HEK293T (cell line): ENCODE data around the gene SENP8.

Experiments used
- CTCF ChIA-PET: fragments of 350-600 bp; formaldehyde crosslinking; extraction: SDS; loops from one replicate; lab custom pipeline; 2021; ENCODE audit warnings: antibody characterized with exemption, inconsistent platforms; lab: Yijun Ruan, JAX
- POLR2A ChIA-PET: fragments of 350-600 bp; formaldehyde crosslinking; extraction: SDS; loops from one replicate; lab custom pipeline; 2020; ENCODE audit warnings: antibody characterized with exemption, inconsistent platforms; lab: Yijun Ruan, JAX
- DNase-seq: peaks from one replicate; pipeline ENCODE4 v3.0.0; 2012; ENCODE audit warnings: mixed read lengths; ENCODE audit errors: extremely low spot score
- ARNT ChIP-seq: fragments of 450-650 bp; IDR thresholded peaks from 2 replicates; pipeline ENCODE4 v1.6.1; 2017; ENCODE audit warnings: mild to moderate bottlenecking
- BHLHE40 ChIP-seq: fragments of 450-650 bp; IDR thresholded peaks from 2 replicates; pipeline ENCODE4 v1.6.1; 2016; ENCODE audit warnings: mild to moderate bottlenecking, moderate library complexity, borderline replicate concordance
- CTBP1 ChIP-seq: fragments of 450-650 bp; IDR thresholded peaks from 2 replicates; pipeline ENCODE4 v1.6.1; 2016; ENCODE audit warnings: borderline replicate concordance
- ELF4 ChIP-seq: fragments of 450-650 bp; IDR thresholded peaks from 2 replicates; pipeline ENCODE4 v1.6.1; 2017; ENCODE audit warnings: antibody characterized with exemption
- FOXA1 ChIP-seq: fragments of 450-650 bp; IDR thresholded peaks from 2 replicates; pipeline ENCODE4 v1.6.1; 2016; ENCODE audit warnings: mild to moderate bottlenecking
- FOXK2 ChIP-seq: fragments of 450-650 bp; IDR thresholded peaks from 2 replicates; pipeline ENCODE4 v1.6.1; 2016; ENCODE audit warnings: mild to moderate bottlenecking
- FOXM1 ChIP-seq: fragments of 450-650 bp; IDR thresholded peaks from 2 replicates; pipeline ENCODE4 v1.6.1; 2017; ENCODE audit warnings: mild to moderate bottlenecking, borderline replicate concordance
- HDGF ChIP-seq: fragments of 450-650 bp; IDR thresholded peaks from 2 replicates; pipeline ENCODE4 v1.6.1; 2017; ENCODE audit warnings: antibody characterized with exemption, borderline replicate concordance
- L3MBTL2 ChIP-seq: fragments of 450-650 bp; conservative IDR thresholded peaks from 2 replicates; pipeline ENCODE4 v1.6.1; 2016; ENCODE audit warnings: mild to moderate bottlenecking
- LEF1 ChIP-seq: fragments of 450-650 bp; IDR thresholded peaks from 2 replicates; pipeline ENCODE4 v1.6.1; 2017; ENCODE audit warnings: mild to moderate bottlenecking, borderline replicate concordance
- NFRKB ChIP-seq: fragments of 450-650 bp; IDR thresholded peaks from 2 replicates; pipeline ENCODE4 v1.6.1; 2016; ENCODE audit warnings: mild to moderate bottlenecking, moderate library complexity
- SP1 ChIP-seq: fragments of 450-650 bp; IDR thresholded peaks from 2 replicates; pipeline ENCODE4 v1.6.1; 2017
- SUZ12 ChIP-seq: fragments of 450-650 bp; IDR thresholded peaks from 2 replicates; pipeline ENCODE4 v1.6.1; 2016; ENCODE audit warnings: mild to moderate bottlenecking
- TARDBP ChIP-seq: fragments of 450-650 bp; IDR thresholded peaks from 2 replicates; pipeline ENCODE4 v1.6.1; 2016
- ZNF384 ChIP-seq: fragments of 450-650 bp; IDR thresholded peaks from 2 replicates; pipeline ENCODE4 v1.6.1; 2016
- TF ChIP-seq, protein P1 (sequence below): fragments of 450-650 bp; IDR thresholded peaks from 2 replicates; pipeline ENCODE4 v1.6.1; 2016

The SENP8 gene

DNA sequence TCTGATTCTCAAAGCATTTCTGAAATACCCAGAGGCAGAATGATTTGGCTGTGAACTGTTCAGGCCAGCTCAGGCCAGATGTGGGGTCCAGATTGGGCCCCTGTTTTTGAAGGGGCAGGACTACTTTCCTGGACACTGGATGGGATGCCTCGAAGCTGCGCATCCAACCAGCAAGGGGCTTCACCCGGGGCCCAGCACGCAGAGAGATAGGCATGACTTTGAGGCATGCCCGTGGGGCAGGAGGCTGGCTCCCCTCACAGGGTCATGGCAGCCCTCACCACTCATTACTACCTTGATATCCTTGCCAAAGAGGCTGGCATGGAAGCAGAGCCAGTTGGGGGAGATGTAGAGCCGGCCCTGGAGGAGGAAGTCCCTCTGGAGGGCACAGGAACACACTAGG, 49.2 kb downstream of the SENP8 start:
- TF ChIP-seq BHLHE40 = no peak
- TF ChIP-seq ELF4 = no peak
- no peak for TF ChIP-seq FOXA1
- no peak for TF ChIP-seq CTBP1
- TF ChIP-seq, protein P1, sequence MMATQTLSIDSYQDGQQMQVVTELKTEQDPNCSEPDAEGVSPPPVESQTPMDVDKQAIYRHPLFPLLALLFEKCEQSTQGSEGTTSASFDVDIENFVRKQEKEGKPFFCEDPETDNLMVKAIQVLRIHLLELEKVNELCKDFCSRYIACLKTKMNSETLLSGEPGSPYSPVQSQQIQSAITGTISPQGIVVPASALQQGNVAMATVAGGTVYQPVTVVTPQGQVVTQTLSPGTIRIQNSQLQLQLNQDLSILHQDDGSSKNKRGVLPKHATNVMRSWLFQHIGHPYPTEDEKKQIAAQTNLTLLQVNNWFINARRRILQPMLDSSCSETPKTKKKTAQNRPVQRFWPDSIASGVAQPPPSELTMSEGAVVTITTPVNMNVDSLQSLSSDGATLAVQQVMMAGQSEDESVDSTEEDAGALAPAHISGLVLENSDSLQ = no peak
- TF ChIP-seq TARDBP = no peak
- no peak for TF ChIP-seq ARNT
- TF ChIP-seq SUZ12 = no peak
- no peak for TF ChIP-seq FOXM1
- TF ChIP-seq L3MBTL2 = no peak
- TF ChIP-seq ZNF384 = no peak
- no peak for TF ChIP-seq FOXK2
- ChIA-PET POLR2A (no interaction called here), CTCF (interaction anchor here (1.0 kb wide), 1 partner anchor 59 kb away, joined by 3 read pairs; no protein-coding TSS in a partner anchor)
- DNase-seq = no peak

DNA sequence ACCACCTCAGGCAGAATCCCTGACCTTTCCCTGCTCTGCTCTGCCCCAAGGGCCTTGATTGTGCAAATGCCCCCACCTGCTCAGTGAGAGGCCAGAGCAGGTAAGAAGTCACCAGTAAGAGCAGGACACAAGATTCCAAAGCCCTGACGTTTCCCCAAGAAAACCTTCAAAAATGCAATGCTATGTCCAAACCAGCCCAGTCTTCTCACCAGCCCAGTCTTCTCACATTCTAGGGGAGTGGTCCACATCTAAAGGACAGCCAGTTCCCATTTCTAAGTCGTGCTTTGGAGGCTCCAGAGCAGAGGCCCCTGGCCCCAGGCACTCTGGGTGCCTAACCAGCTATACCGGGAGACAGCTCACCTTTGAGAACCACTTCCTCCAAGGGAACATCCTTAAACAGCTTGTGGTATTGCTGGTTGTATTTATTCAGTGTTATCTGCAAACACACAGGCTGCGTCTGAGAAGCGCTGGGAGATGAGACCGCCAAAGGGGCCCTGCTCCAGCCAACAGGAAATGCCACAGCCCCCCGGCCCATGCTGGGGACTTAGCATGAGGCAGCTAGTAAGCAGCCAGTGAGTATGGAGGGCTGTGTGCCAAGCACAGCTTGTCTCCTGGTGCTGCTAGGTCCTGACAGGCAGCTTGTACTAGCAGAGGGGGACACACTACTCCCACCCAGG, 50.1 kb downstream of the SENP8 start:
- DNase-seq = no peak
- ChIA-PET POLR2A (no interaction called here), CTCF (interaction anchor here (1.0 kb wide), 1 partner anchor 58 kb away, joined by 3 read pairs; no protein-coding TSS in a partner anchor)
- TF ChIP-seq FOXA1 (no peak), FOXM1 (no peak), SP1 (no peak), BHLHE40 (no peak), ZNF384 (no peak), ELF4 (no peak), LEF1 (no peak), L3MBTL2 (no peak)

DNA sequence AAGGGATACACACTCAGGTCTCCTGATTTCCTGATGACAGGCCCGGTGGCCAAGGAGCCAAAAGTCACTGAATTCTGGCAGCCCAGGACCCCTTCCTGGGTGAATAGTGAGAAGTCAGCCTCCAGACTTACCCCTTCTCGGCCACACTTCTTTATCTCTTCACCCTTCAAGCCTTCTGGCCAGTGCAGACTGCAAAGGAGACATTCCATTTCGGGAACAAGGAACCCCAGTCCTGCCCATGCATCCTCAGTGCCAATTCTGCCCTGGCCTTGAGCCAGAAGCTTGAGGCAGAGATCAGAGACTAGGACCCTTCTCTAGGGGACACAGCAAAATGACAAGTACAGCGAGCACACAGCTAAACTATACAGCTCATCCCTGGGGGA, 50.6 kb downstream of the SENP8 start:
- DNase-seq = no peak
- TF ChIP-seq TARDBP = no peak
- no peak for TF ChIP-seq SUZ12
- TF ChIP-seq LEF1 = no peak
- no peak for TF ChIP-seq FOXK2
- TF ChIP-seq FOXA1 = no peak
- TF ChIP-seq ELF4 = no peak
- TF ChIP-seq CTBP1 = no peak
- TF ChIP-seq NFRKB = no peak
- no peak for TF ChIP-seq BHLHE40
- TF ChIP-seq HDGF = no peak
- TF ChIP-seq SP1 = no peak
- no peak for TF ChIP-seq L3MBTL2
- TF ChIP-seq FOXM1 = no peak
- TF ChIP-seq ZNF384 = no peak
- no peak for TF ChIP-seq ARNT
- TF ChIP-seq, protein P1 = no peak
- CTCF ChIA-PET = interaction anchor here (0.7 kb wide), 2 partner anchors 12 to 425 kb away, joined by 3 to 4 read pairs; no protein-coding TSS in a partner anchor
- POLR2A ChIA-PET = no interaction called here

DNA sequence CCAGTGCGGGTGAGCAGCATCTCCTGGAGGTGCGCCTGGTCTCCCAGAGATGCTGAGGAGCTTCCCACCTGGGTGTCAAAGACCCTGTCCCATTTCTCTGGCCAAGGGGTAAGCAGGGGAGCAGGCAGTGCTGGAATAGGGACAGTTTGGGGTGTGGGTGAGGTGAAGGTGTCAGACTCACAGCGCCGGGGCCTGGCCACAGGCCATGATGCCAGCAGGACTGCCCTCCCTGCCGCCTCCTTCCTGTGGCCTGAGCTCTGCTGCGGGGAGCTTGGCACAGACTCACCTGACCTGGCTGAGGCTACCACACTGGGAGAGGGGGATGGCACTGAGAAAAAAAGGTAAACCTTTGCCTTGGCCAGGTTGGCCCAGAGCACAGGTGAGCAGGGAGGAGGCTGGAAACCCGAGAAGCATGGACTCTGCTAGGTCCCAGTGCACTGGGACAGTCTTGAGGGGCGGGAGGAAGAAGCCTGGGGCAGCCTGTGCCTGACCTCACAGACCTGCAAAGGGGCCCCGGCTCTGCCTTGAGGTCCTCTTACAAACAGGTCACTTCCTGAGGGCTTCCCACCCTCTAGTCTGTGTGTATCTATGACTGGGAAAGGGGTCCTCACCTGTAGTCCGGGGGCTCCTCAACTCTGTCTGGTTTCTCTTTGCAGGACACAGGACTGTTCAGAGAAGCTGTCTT, 51.2 kb downstream of the SENP8 start:
- ChIA-PET POLR2A (no interaction called here), CTCF (interaction anchor here (0.7 kb wide), 2 partner anchors 13 to 425 kb away, joined by 3 to 4 read pairs; no protein-coding TSS in a partner anchor)
- TF ChIP-seq BHLHE40 (no peak), ZNF384 (no peak), FOXA1 (no peak), L3MBTL2 (no peak), LEF1 (no peak), CTBP1 (no peak), TARDBP (no peak), ARNT (no peak), FOXK2 (no peak), HDGF (no peak), SUZ12 (no peak), SP1 (no peak), FOXM1 (no peak), ELF4 (no peak)
- TF ChIP-seq, protein P1 = no peak
- no peak for DNase-seq

DNA sequence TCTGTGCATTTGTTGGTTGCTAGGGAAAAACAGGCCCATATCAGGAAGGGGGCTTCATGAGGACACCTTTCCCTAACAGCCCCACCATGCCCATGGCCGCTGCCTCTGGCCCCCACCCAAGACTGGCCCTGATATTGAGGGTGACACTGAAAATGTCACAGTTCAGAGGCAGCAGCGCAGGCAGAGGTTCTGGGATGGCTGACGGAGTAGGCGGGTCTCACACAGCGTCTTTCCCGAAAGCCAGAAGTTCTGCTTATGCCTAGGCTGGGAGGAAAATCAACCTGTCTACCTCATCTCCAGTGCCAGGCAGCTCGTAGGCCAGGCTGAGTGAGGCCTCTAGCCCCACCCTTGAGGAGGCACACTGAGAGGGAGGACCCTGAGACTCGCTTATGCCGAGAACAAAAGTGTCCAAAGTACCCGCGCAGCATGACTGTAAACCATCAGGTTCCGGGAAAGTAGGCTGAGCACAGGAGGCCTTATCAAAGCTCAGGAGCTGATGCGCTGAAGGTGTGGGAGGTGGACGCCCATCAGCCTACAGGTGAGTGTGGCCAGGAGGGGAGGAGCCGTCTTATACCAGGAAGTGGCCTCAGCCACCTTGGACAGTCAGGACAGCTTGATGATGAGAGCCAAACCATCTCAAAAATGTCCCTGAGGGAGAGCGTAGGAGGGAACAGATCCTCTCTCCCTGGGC, 51.9 kb downstream of the SENP8 start:
- ChIA-PET POLR2A (no interaction called here), CTCF (no interaction called here)
- TF ChIP-seq LEF1 (no peak), SUZ12 (no peak), BHLHE40 (no peak), ARNT (no peak), HDGF (no peak), L3MBTL2 (no peak), CTBP1 (no peak), FOXK2 (no peak), TARDBP (no peak), FOXA1 (no peak)
- TF ChIP-seq, protein P1 = no peak
- no peak for DNase-seq
